DMS79 treated with DMSO at 0.1 percent for 48 hours (cell line): ENCODE results near the gene PIGN.

Experiments
- DNase-seq: peaks from one replicate; lab custom pipeline; 2025; lab: John Stamatoyannopoulos, UW

PIGN gene, protein sequence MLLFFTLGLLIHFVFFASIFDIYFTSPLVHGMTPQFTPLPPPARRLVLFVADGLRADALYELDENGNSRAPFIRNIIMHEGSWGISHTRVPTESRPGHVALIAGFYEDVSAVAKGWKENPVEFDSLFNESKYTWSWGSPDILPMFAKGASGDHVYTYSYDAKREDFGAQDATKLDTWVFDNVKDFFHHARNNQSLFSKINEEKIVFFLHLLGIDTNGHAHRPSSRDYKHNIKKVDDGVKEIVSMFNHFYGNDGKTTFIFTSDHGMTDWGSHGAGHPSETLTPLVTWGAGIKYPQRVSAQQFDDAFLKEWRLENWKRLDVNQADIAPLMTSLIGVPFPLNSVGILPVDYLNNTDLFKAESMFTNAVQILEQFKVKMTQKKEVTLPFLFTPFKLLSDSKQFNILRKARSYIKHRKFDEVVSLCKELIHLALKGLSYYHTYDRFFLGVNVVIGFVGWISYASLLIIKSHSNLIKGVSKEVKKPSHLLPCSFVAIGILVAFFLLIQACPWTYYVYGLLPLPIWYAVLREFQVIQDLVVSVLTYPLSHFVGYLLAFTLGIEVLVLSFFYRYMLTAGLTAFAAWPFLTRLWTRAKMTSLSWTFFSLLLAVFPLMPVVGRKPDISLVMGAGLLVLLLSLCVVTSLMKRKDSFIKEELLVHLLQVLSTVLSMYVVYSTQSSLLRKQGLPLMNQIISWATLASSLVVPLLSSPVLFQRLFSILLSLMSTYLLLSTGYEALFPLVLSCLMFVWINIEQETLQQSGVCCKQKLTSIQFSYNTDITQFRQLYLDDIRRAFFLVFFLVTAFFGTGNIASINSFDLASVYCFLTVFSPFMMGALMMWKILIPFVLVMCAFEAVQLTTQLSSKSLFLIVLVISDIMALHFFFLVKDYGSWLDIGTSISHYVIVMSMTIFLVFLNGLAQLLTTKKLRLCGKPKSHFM

DNA sequence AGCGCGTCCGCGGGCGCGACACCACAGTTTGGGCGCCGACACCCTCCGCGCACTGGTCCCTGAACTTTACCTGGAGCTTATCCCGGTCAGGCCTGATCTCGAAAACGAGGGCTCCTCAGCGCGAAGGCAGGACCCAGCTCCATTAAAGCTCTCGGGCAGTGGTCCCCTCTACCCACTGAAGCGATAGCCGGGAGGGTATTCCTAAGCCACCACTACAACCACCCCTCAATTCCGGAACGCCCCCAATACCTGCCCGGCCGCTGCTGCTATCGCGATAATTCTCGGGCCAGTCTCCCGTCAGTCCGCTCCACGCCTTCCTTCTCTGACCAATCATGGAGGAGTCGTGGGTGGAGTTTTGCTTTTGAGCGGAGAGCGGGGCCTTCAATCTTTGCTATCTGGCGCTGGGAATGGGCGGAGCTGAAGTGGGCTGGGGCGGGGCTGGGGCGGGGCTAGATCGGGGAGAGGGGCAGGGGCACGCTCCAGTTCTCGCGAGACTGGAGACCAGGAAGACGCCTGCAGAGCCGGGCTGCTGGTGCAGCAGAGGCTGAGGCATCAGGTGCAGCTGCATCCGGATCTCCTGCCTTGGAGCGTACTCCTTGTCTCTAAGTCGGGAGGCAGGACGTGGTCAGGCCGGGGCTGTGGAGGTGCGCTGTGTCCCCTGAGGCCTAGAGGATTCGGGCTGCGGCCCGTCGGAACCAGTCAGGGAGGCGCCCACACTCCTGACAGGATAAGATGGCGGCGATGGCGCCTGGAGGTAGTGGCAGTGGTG, at the start of gene PIGN, which contains the start of gene RELCH:
PIGN (minus strand) TSS at position 283 of the 769 bp plus-strand sequence. CDS start 25,703 bp downstream, outside the sequence.
RELCH (plus strand) TSS at position 482 of the 769 bp plus-strand sequence; CDS start at position 733, 251 bp downstream.
- DNase-seq: peak; percentile 97

DNA sequence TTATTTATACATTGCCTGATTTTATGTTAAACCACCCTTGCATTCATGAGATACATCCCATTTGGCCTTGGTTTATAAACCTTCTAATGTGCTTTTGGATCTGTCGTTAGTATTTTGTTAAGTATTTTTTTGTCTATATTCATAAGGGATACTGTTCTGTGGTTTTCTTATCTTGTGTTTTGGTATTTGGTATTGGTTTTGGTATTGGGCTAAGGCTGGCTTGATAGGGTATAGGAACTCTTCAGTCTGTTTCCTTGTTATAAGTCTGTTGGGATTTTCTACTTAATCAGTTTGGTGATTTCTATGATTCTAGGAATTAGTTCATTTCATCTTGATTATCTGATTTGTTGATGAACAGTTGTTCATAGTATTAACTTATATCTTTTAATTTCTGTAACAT, 49.4 kb upstream of the PIGN start:
- no peak for DNase-seq

DNA sequence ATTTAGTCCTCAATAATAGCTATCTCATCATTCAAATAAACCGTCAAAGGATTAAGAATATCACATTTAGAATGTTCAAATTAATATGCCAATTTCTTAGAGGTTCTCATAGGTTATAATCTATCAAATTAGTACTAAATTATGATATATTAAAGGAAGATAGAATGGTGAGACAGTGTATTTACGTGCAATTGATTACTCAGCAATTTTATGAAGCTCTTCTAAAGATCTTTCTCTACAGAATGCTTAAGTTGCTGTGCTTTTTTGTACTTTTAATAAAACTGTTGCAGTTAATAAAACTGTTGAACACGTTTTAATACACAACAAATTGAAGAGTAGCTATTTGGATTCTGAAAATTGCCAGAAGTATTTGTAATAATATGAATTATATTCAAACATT, 39.2 kb upstream of the PIGN start:
- no peak for DNase-seq

GRCh38 chr18:62224229-62224628, 37.4 kb upstream of the PIGN start:
- no peak for DNase-seq

- DNase-seq: no peak
Observed at GRCh38 chr18:62214790-62215189, 27.9 kb upstream of the PIGN start.

GRCh38 chr18:62211325-62211828, 24.5 kb upstream of the PIGN start:
- DNase-seq: no peak

DNA sequence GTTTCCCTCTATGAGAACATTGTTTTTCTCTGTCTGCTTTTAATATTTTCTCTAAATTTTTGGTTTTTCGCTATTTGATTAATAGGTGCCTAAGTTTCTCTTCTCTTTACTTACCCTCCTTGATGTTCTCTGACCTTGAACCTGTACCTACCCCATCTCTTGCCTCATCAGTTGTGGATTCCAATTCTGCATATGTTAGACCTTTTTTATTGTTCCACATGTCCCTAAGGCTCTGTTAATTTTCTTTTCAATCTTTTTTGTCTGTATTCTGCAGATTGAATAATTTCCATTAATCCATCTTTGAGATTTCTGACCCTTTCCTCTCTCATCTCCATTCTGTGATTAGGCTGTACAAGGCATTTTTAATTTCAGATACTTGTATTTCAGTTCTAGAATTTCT, 23.3 kb upstream of the PIGN start:
- DNase-seq: no peak

DNA sequence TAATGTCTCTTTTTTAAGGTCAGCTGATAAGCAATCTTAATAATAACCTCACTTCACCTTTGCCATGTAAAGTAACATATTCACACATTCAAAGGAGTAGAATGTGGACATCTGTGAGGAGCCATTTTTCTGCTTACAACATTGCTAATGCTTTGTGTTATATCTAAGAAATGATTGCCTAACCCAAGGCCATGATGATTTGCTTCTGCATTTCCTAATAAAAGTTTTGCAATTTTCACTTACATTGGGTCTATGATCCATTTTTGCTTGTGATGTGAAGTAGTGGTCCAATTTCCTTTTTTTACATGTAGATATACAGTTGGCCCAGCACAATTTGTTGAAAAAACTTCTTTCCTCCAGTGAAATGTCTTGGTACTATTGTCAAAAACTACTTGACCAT, 22.2 kb upstream of the PIGN start:
- no peak for DNase-seq

DNA sequence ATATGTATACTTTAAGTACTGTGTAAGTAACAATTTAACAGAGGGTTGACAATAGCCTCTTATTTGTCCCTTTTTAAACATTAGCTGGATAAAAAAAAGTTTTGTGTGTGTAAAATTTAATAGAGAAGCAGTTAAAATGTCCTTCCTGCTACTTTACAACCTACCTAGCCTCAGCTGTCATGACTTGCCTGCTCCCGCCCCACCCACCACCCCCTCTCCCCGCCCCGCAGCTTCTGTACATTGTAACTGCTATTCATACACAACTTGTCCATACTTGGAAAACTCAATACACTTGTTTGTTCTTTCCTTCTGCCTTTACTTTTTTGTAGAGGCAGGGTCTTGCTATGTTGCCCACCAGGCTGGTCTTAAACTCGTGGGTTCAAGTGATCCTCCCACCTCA, 19.7 kb upstream of the PIGN start:
- DNase-seq: no peak

- no peak for DNase-seq
Observed at GRCh38 chr18:62205824-62206223, 19.0 kb upstream of the PIGN start.

GRCh38 chr18:62201870-62202269, 15.0 kb upstream of the PIGN start:
- no peak for DNase-seq

GRCh38 chr18:62200121-62200914, 13.5 kb upstream of the PIGN start:
- no peak for DNase-seq

- no peak for DNase-seq
Observed at GRCh38 chr18:62199629-62200028, 12.8 kb upstream of the PIGN start.

GRCh38 chr18:62198259-62198658, 11.4 kb upstream of the PIGN start:
- DNase-seq: no peak

GRCh38 chr18:62196980-62197379, 10.1 kb upstream of the PIGN start:
- no peak for DNase-seq

- DNase-seq: no peak
Observed at GRCh38 chr18:62196079-62196478, 9.2 kb upstream of the PIGN start.

- DNase-seq: no peak
Observed at GRCh38 chr18:62189208-62189607, 2.4 kb upstream of the PIGN start.

DNA sequence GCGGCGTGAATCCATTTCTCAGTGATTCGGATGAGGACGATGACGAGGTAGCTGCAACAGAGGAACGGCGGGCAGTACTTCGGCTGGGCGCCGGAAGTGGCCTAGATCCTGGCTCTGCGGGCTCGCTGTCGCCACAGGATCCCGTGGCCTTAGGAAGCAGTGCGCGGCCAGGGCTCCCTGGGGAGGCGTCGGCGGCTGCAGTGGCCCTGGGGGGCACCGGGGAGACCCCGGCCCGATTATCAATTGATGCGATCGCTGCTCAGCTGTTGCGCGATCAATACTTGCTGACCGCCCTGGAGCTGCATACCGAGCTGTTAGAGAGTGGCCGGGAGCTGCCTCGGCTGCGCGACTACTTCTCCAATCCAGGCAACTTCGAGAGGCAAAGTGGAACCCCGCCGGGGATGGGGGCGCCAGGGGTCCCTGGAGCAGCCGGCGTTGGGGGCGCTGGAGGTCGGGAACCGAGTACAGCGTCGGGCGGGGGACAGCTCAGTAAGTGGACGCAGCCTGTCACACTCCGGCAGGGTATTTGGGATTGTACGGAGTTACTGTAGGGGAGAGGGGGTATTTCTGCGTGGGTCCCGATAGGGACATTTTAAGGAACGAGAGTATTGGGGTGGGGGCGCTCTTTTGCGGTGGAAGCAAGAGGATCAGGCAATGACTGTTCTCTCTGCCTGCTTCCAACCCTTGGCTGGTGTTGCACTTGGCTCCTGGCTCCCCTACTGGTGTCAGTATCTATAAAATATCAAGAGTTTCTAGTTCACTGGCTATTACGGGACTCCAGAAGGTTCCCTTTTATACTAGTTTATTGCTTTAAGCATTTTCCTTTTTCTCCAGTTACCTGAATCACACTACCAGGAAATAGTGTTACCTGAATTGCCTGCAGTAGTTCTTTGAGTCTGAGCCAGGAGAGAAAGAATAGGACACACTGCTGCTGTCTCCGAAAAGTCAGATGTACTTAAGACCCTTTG, 971 bp upstream of the PIGN start:
- DNase-seq: peak; percentile 28

GRCh38 chr18:62186499-62186773, 420 bp downstream of the PIGN start:
- DNase-seq: peak; percentile 51

- DNase-seq: peak; percentile 31
Observed at GRCh38 chr18:62183578-62184195, 3.2 kb downstream of the PIGN start.
